Mucosa of descending colon (tissue), 3 donors: ENCODE results near the gene PCSK2. TPM values are rescaled to one million over a fixed set of nuclear protein-coding genes. Genes with fewer than 3 reads are reported as not detected.

Experiments
- ATAC-seq: fragments of 200-7000 bp; cut with Tn5 transposase; one replicate; pipeline ENCODE4 v1.9.1; 2020; ENCODE audit warnings: mild to moderate bottlenecking, moderate library complexity
- DNase-seq, 3 donors: peaks; one replicate each; pipeline ENCODE4 v3.0.0-alpha.2; 2020
- H3K36me3 ChIP-seq: fragments of 200-600 bp; one replicate; pipeline ENCODE4 v1.8.0; 2021; ENCODE audit warnings: low read depth, mild to moderate bottlenecking
- H3K4me1 ChIP-seq: fragments of 200-600 bp; one replicate; pipeline ENCODE4 v1.8.0; 2021; ENCODE audit warnings: low read depth, mild to moderate bottlenecking
- H3K4me3 ChIP-seq: fragments of 200-600 bp; one replicate; pipeline ENCODE4 v1.8.0; 2021; ENCODE audit warnings: mild to moderate bottlenecking
- H3K9me3 ChIP-seq: fragments of 200-600 bp; one replicate; pipeline ENCODE4 v1.8.0; 2021; ENCODE audit warnings: mild to moderate bottlenecking
- CTCF ChIP-seq: fragments of 200-600 bp; IDR thresholded peaks from one replicate; pipeline ENCODE4 v1.8.0; 2022; ENCODE audit warnings: antibody characterized with exemption, mild to moderate bottlenecking
- intact Hi-C, 2 donors: fragments of 100-400 bp; cut with DNase I in 1 of 2; cut with micrococcal nuclease in 1 of 2; formaldehyde crosslinking; loops; one replicate each; pipeline versions ENCODE4 v1.11.0 to v1.11.1; 2022; cut with DNase I, micrococcal nuclease
- total RNA-seq, 3 donors: library from RNA; stranded (reverse); fragmentation: NEBNext Ultra II Directional in 2 of 3; extraction: Animal tissue kit (Norgen Biotek cat#: 25700) in 2 of 3; gene quantifications; one replicate each; pipeline versions ENCODE4 v1.2.1 to v1.2.4, GENCODE V29; 2021 to 2023
- donor health status: DM: no; HTN: no; CAD: no; lungs with moderate emphysema.
- donor health status: DM: no; HTN: no; CAD: no.
- donor health status: DM: no; HTN: yes; CAD: no.

The PCSK2 gene
- total RNA-seq, 3 donors from 2014 or later = 0.48 to 5.6 (median 1.4) TPM

GRCh38 chr20:17507032-17507431, 280.2 kb downstream of the PCSK2 start:
- no peaks in the 10 kb centered on the region for H3K36me3 ChIP-seq
- no peak for DNase-seq
- TF ChIP-seq CTCF = no peak
- intact Hi-C loops = loop anchor here in 1 of 2 donors (10.0 kb wide), 2 partner anchors 108 to 488 kb away; no protein-coding TSS in a partner anchor
- peaks cover 5% of the 10 kb centered on the region for H3K4me1 ChIP-seq
- H3K9me3 ChIP-seq = no peaks in the 10 kb centered on the region
- no peak overlapping the region for H3K4me3 ChIP-seq
- ATAC-seq = no peak

- no peak overlapping the region for H3K4me3 ChIP-seq
- DNase-seq = no peak
- H3K4me1 ChIP-seq = peaks cover 5% of the 10 kb centered on the region
- no peaks in the 10 kb centered on the region for H3K36me3 ChIP-seq
- TF ChIP-seq CTCF = no peak
- H3K9me3 ChIP-seq = no peaks in the 10 kb centered on the region
- ATAC-seq = no peak
- intact Hi-C loops = loop anchor here in 1 of 2 donors (10.0 kb wide), 2 partner anchors 107 to 487 kb away; no protein-coding TSS in a partner anchor
Observed at GRCh38 chr20:17507531-17507930, 280.7 kb downstream of the PCSK2 start.

- Histone ChIP-seq H3K9me3 (no peaks in the 10 kb centered on the region), H3K4me1 (peaks cover 5% of the 10 kb centered on the region), H3K36me3 (no peaks in the 10 kb centered on the region), H3K4me3 (no peak overlapping the region)
- intact Hi-C loops = loop anchor here in 1 of 2 donors (10.0 kb wide), 2 partner anchors 106 to 486 kb away; no protein-coding TSS in a partner anchor
- no peak for ATAC-seq
- DNase-seq = no peak
- TF ChIP-seq CTCF = no peak
Observed at GRCh38 chr20:17508756-17509155, 281.9 kb downstream of the PCSK2 start.

GRCh38 chr20:17510548-17510947, 283.7 kb downstream of the PCSK2 start:
- Histone ChIP-seq H3K36me3 (no peaks in the 10 kb centered on the region), H3K9me3 (no peaks in the 10 kb centered on the region), H3K4me1 (no peaks in the 10 kb centered on the region), H3K4me3 (no peak overlapping the region)
- no peak for ATAC-seq
- intact Hi-C loops = no loop called here
- DNase-seq = no peak
- TF ChIP-seq CTCF = no peak

GRCh38 chr20:17511401-17511800, 284.6 kb downstream of the PCSK2 start:
- Histone ChIP-seq H3K9me3 (no peaks in the 10 kb centered on the region), H3K4me1 (no peaks in the 10 kb centered on the region), H3K4me3 (no peak overlapping the region), H3K36me3 (no peaks in the 10 kb centered on the region)
- intact Hi-C loops = no loop called here
- TF ChIP-seq CTCF = no peak
- ATAC-seq (no peak), DNase-seq (no peak)

GRCh38 chr20:17513939-17514338, 287.1 kb downstream of the PCSK2 start:
- intact Hi-C loops = no loop called here

More at GRCh38 chr20:17513939-17514338, 287.1 kb downstream of the PCSK2 start:
- H3K9me3 ChIP-seq = no peaks in the 10 kb centered on the region
- no peak for TF ChIP-seq CTCF
- no peaks in the 10 kb centered on the region for H3K36me3 ChIP-seq
- no peaks in the 10 kb centered on the region for H3K4me1 ChIP-seq
- DNase-seq (no peak), ATAC-seq (no peak)
- H3K4me3 ChIP-seq = no peak overlapping the region
